IMR-90 (cell line): ENCODE data around the gene TOR2A.

Experiments
- MAZ ChIP-seq: IDR thresholded peaks from 2 replicates; pipeline ENCODE4 v1.6.1; 2012; ENCODE audit warnings: low read depth, mild to moderate bottlenecking, low read length, improper control_type of control experiment, moderate library complexity, borderline replicate concordance
- SMC3 ChIP-seq: fragments of 150-350 bp; IDR thresholded peaks from 2 replicates; pipeline ENCODE4 v1.6.1; 2016; ENCODE audit warnings: low read depth, mild to moderate bottlenecking, antibody characterized with exemption, low read length, moderate library complexity

DNA sequence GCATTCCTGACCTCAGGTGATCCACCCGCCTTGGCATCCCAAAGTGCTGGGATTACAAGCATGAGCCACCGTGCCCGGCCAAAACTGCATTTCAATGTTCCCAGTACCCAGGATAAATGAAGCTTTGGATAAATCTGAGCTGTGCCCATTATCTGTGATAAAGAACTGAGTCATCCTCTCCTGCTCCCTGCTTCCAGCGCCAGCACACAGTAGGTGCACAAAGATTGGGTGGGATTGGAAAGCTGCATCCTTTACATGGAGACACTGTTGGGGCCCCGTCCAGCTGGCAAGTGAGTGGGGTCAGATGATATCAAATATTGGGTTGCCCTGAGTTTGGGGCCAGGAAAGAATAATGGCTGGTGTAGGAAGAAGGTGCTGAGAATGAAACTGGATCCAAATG lies 26.0 kb upstream of the TOR2A start:
- TF ChIP-seq SMC3 (no peak), MAZ (no peak)
